HG03460 (cell line): ENCODE results near the gene MCOLN2.
"Not testable (repeated sequence)": the region's sequence is repeated elsewhere in the genome, so short reads cannot be mapped to it uniquely, and the experiment has no call there.

Experiments used
- ATAC-seq: cut with Tn5 transposase; IDR thresholded peaks from one replicate; pipeline ENCODE4 v1.9.1; 2021; ENCODE audit not compliant: unreplicated experiment

Gene MCOLN2

DNA sequence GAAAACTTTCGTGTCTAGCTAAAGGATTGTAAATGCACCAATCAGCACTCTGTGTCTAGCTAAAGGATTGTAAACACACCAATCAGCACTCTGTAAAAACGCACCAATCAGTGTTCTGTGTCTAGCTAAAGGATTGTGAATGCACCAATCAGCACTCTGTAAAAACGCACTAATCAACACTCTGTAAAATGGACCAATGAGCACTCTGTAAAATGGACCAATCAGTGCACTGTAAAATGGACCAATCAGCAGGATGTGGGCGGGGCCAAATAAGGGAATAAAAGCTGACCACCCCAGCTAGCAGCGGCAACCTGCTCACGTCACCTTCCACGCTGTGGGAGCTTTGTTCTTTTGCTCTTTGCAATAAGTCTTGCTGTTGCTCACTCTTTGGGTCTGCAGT lies 94.2 kb downstream of the MCOLN2 start:
- ATAC-seq: not testable (repeated sequence)

DNA sequence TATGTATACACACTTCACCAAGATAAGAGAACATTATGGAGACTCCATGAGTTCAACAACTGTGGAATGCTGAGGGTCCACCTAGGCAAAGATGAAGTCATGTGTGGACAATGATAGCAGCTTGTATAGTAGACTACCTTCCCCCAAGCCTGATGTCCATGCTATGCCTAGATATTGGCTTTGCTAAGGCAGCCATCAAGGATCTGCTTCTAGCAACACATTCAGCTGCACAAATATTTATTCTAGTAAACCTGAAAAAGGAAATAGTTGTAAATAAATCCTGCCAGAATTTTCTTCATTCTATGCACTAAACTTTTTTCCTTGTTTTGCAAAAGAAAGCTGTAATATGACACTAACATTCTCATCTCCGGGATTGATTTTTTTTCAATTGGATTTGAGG lies 96.9 kb downstream of the MCOLN2 start:
- ATAC-seq: no peak

DNA sequence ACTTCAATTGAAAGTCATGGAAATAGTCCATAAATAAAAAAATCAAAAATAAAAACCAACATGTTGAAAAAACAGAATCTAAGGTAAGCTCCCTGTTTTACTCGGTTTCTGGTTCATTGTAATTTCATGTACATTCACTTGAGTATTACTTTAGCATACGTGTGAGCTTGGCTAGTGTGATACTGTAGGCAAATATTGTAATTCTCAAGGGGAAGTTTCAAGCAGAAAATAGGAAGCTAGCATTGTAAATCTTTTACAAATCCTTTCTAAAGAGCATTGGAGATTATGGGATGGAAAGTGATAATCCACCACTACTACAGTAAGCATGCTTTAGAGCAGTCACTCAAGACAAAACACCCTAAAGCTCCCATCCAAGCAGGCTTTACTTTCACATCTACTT lies 100.6 kb downstream of the MCOLN2 start:
- no peak for ATAC-seq

DNA sequence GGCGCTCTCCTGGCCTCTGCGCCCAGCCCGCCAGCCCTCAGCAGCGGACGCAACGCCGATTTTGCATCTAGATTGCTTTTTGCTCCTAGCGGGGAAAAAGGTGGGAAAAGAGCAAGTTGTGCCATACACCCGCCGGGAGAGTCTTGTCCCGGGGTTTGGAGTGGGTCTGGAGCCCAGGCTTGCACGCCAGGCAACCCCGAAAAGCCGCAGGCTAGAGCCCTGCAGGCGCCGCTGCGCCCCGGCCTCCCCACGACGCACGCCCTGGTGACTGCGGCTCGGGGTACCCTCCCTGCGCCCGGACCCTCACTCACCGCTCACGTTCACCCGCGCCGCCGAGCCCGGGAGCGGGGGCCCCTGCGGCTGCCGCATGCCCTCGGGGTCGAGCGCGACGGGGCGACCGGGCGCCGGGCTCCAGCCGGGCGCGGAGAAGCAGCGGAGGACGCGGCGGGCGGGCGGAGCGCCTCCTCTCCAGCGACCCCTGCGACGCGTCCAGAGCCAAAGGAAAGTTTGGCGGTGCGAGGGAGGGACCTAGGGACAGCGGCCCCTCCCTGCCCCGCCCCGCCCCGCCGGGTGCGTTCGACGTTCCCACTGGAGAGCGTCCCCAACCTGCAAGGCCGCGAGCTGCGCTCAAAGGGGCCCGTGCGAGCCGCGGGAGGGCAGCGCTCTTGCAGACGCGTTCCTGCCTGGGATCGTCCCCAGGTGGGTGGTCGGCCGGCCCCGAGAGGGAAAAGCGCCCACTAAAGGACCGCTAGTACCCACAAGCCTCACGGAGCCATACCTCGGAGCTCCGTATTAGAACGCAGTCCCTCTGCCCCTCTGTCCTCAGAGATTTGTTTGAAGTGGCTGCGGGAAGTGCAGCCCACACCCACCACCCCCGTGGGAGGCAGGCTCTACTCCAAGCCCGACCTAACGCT lies 104.0 kb downstream of the MCOLN2 start, which contains the start of gene LPAR3:
LPAR3 (minus strand) TSS at position 502 of the 914 bp plus-strand sequence. CDS start 27,086 bp downstream, outside the sequence.
- no peak for ATAC-seq

DNA sequence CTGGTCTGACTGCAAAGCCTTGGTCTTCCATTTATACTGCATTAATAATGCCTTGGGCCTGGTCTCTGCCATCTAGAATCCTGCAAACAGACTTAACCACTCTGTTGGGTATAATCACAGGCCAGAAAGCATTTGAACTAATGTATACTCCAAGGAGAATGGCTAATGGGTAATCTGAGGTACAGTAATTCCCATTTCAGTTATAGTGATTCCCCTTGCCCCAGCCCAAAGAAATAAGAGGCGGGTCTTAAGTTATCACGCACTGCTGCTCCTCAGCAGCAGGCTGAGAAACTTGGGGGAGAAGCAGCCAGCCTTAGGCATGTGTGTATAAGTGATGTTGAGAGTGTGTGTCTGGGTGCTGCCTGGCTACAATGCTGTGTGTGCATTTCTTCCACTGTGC lies 106.3 kb downstream of the MCOLN2 start:
- ATAC-seq: no peak

DNA sequence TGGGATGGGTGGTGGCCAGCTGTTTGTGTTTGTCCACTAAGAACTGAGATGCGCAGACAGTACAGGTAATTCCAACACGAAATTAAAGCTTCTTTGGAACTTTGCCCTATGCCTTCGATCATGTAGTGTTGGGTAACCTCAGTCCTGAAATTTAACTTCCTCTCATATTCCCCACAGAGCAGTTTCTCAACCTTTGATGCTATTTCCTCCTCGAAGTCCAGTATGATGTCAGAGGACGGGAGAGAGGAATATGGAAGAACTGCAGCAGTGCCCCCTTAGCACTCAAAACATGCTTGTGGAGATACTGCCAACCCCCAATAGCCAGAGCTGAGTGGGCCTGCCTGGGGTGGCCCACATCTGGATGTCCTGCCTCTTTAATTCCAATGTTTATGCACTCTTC lies 107.5 kb downstream of the MCOLN2 start:
- no peak for ATAC-seq

DNA sequence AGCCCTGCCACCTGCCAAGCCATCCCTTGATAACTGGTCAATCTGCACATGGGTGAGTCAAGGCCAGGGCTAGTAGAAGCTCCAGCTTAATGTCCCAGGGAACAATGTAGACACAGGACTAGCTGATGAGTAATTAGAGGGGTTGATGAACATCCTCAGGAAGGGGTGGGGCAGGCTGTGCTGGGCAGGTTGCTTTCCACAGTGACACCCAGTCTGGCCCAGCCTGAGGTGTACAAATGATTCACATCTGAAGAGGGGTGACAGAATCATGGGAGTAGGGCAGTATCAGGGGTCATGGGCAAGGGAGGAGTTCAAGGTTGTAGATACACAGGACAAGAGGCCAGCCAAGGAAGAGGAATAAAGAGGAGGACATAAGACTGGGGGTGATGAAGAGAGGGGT lies 108.2 kb downstream of the MCOLN2 start:
- no peak for ATAC-seq

DNA sequence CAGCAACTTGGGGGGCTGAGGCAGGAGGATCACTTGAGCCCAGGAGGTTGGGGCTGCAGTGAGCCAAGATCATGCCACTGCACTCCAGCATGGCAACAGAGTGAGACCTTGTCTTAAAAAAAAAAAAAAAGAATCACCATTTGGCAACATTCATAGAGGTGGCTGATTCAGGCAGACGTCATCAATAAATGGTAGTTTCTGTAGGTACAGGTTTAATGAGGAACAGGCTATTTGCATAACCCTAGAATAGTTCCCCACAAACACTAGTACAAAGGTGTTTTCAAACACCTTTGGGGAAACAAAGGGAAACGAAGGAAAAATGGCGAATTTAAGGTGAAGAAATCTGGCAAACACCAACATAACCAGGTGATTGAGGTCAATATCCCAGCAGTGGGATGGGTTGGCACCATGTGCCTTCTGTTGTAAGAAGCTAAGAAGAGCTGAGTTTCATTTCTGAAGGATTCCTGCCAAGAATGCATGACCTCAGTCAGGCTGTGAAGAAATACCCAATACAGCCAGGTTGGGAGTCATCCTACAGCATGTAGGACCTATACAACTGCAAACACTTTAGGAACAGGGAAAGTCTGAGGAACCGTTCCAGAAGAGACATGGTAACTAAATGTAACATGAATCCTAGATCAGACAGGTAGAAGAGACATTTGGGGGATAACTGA lies 109.5 kb downstream of the MCOLN2 start:
- no peak for ATAC-seq

DNA sequence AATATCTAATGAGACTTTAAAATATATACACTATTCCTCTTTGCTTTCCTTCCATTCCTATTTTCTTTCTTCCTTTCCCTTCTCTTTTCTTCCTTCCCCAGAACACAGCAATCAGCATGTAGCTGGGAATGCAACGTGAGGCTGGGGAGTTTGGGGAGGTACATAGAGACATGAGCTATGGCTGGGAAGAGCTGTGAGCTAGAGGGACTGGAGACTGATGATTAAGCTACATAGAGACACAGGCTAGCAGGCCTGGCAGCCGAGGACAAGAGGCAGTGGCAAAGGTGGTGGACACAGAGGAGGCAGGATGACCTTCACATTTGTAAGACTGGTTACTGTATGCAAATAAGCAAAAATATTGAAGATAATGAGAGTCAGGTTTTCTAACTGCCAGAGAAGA lies 111.4 kb downstream of the MCOLN2 start:
- no peak for ATAC-seq

DNA sequence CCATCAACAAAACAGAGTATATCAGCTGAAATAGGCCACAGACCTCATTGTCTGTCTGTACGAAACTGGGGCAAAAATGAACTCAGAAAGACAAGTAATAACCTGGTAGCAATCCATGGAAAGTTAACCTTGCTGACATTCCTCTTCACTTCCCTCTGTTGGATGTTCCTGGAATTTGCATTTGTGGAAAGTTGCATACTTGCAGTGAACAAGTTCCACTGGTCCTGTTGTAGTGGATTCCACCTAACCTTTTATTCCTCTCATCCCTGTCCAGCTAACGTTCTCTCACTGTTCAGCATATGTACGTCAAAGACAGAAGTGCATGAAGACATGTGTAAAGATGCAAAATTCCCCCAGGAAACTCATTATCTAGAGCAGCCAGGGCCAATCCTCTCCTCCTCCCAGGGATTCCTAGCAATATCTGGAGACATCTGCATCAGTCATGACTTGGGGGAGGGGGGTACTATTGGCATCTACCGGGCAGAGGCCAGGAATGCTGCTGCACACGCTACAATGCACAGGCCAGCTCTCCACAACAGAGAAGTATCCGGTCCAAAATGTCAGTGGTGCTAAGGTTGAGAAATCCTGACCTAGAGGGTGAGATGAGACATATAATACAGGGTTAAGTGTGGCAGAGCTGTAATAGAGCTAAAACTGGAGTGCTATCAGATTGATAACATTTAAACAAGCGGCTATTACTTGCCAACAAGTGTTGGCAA lies 112.1 kb downstream of the MCOLN2 start:
- no peak for ATAC-seq

DNA sequence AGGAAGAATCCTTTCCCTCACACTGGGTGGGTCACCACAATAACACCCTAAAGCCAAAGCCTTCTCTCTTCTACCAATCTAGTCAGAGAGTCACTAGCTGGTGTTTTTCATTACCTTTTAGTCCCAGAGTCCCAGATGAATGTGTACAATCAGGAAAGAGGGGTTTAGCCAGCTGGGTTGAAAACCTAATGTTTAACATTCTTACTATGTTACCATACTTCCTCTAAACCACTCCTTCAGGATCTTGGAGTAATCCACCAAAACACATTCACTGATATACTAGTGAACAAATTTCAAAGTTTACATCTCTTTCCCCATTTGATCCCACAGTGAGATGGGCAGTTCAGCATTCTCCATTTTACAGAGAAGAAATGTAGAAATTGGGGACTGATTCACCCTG lies 113.6 kb downstream of the MCOLN2 start:
- ATAC-seq: no peak

DNA sequence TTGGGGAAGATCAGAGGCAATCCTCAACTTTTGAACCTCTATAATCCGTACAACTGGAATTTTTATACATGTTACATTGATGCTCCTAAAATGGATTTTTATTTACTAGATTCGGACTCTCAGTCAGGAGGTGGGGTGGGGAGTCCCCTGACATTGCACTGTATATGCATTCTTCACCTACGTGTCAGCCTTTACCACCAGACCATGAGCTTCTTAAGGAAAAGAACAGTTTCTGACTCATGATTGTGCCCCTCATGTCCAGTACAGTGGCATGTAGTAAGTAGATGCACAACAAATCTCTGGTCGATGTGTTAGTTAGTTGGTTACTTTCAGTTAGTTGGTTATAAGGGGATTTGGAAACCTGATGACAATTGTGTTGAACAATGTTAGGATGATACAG lies 119.3 kb downstream of the MCOLN2 start:
- ATAC-seq: no peak

DNA sequence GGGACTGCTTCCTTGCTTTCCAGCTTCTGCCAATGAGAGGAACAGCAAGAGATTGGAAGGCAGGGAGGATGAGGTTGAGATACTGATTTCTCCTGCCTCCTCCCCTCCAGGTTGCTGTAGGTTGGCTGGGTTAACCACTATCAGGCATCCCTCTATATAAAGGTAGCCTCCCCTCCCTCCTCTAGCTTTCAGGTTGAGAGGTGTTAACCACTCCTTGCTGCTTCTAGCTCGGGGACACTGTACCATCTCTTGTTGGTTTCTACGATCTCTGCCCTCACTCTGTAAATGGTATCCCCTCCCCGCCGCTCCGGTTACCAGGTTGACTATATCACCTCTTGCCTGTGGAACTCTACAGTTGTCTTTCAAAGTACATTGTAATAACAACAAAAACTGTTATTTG lies 120.6 kb downstream of the MCOLN2 start:
- no peak for ATAC-seq
